B cell (primary cell): ENCODE data around the gene ODAD4. TPM values are rescaled to one million over a fixed set of nuclear protein-coding genes. Genes with fewer than 3 reads are reported as not detected.

Experiments used
- ATAC-seq: fragments of 200-7000 bp; cut with Tn5 transposase; one replicate; pipeline ENCODE4 v1.10.0; 2021; ENCODE audit warnings: low read depth, mild to moderate bottlenecking, moderate number of reproducible peaks, moderate library complexity
- CTCF ChIA-PET: fragments of 350-600 bp; sonication (Branson Sonifier 250); formaldehyde crosslinking; loops from one replicate; lab custom pipeline; 2021; ENCODE audit warnings: antibody characterized with exemption, inconsistent platforms; lab: Charles Lee
- POLR2A ChIA-PET: fragments of 350-600 bp; sonication (Branson Sonifier 250); formaldehyde crosslinking; loops from one replicate; lab custom pipeline; 2021; ENCODE audit warnings: antibody characterized with exemption; lab: Charles Lee
- DNase-seq: peaks from one replicate; pipeline ENCODE4 v3.0.0; 2013
- H2AFZ ChIP-seq: 2 replicates; pipeline ENCODE4 v1.6.1; 2012; ENCODE audit warnings: mild to moderate bottlenecking, low read depth, low read length; ENCODE audit not compliant: insufficient read depth, poor library complexity, severe bottlenecking
- H3K27ac ChIP-seq, 2 donors: 1 replicate in 1 of 2; 2 replicates in 1 of 2; pipeline ENCODE4 v1.5.1; 2012 to 2013; ENCODE audit warnings: low read length in 2 of 2, mild to moderate bottlenecking in 2 of 2, moderate library complexity in 1 of 2
- H3K27me3 ChIP-seq, 4 experiments: fragments of 200-600 bp in 1 of 4; sonication (generic) in 1 of 4; replicated peaks in 1 of 4; 1 replicate in 2 of 4; 2 replicates in 2 of 4; pipeline versions ENCODE4 v1.6.1 to v1.7.0; 2013 to 2016; ENCODE audit warnings: low read length in 3 of 4, mild to moderate bottlenecking in 2 of 4, mixed read lengths in 1 of 4, moderate library complexity in 1 of 4; ENCODE audit not compliant: insufficient read depth in 4 of 4, control insufficient read depth in 3 of 4; ENCODE audit errors: control extremely low read depth in 1 of 4
- H3K36me3 ChIP-seq, 2 experiments: replicated peaks in 1 of 2; 1 replicate in 1 of 2; 2 replicates in 1 of 2; pipeline versions ENCODE4 v1.6.1 to v1.7.1; 2013; ENCODE audit warnings: low read length in 1 of 2; ENCODE audit not compliant: insufficient read depth in 2 of 2, control insufficient read depth in 1 of 2; ENCODE audit errors: control extremely low read depth in 1 of 2, extremely low read depth in 1 of 2
- H3K4me1 ChIP-seq, 2 donors: fragments of 200-600 bp in 1 of 2; sonication (generic) in 1 of 2; 1 replicate in 1 of 2; 2 replicates in 1 of 2; pipeline versions ENCODE4 v1.5.1 to v1.6.1; 2013 to 2017; ENCODE audit warnings: low read length in 2 of 2; ENCODE audit not compliant: control insufficient read depth in 2 of 2, insufficient read depth in 2 of 2
- H3K4me2 ChIP-seq: replicated peaks from 2 replicates; pipeline ENCODE3; 2012; ENCODE audit warnings: mild to moderate bottlenecking, low read depth, low read length; ENCODE audit not compliant: poor library complexity, severe bottlenecking
- H3K4me3 ChIP-seq, 5 experiments: fragments of 200-600 bp in 1 of 5; sonication (generic) in 1 of 5; 1 replicate in 3 of 5; 2 replicates in 2 of 5; pipeline versions ENCODE4 v1.5.1 to v1.7.0; 2011 to 2016; ENCODE audit warnings: low read length in 4 of 5, mild to moderate bottlenecking in 4 of 5, low read depth in 2 of 5, control low read depth in 1 of 5, moderate library complexity in 1 of 5; ENCODE audit not compliant: insufficient read depth in 1 of 5; ENCODE audit errors: control extremely low read depth in 1 of 5, extremely low read depth in 1 of 5
- H3K79me2 ChIP-seq: fragments of 200-600 bp; sonication (generic); one replicate; pipeline ENCODE4 v1.6.0; 2016; ENCODE audit warnings: low read length; ENCODE audit not compliant: control insufficient read depth, insufficient read depth
- H3K9ac ChIP-seq: fragments of 200-600 bp; sonication (generic); 2 replicates; pipeline ENCODE4 v1.6.1; 2017; ENCODE audit warnings: mild to moderate bottlenecking, low read length, moderate library complexity
- H3K9me3 ChIP-seq, 3 donors: one replicate each; pipeline versions ENCODE4 v1.6.1 to v1.7.1; 2013; ENCODE audit warnings: low read length in 2 of 3; ENCODE audit not compliant: control insufficient read depth in 2 of 3, insufficient read depth in 1 of 3; ENCODE audit errors: control extremely low read depth in 1 of 3
- H4K20me1 ChIP-seq: 2 replicates; pipeline ENCODE4 v1.6.0; 2012; ENCODE audit warnings: mild to moderate bottlenecking, low read length; ENCODE audit not compliant: insufficient read depth, control insufficient read depth, poor library complexity, severe bottlenecking
- H3K27ac Mint-ChIP-seq: one replicate; pipeline ENCODE4 v1.8.0; 2021; ENCODE audit warnings: mixed read lengths
- H3K27me3 Mint-ChIP-seq: one replicate; pipeline ENCODE4 v1.8.0; 2021; ENCODE audit warnings: mixed read lengths
- H3K4me1 Mint-ChIP-seq: one replicate; pipeline ENCODE4 v1.8.0; 2021; ENCODE audit warnings: mixed read lengths
- H3K4me3 Mint-ChIP-seq: one replicate; pipeline ENCODE4 v1.8.0; 2021; ENCODE audit warnings: mixed read lengths
- H3K9me3 Mint-ChIP-seq: one replicate; pipeline ENCODE4 v1.8.0; 2022; ENCODE audit warnings: mixed read lengths; ENCODE audit not compliant: insufficient read depth
- EZH2 ChIP-seq: IDR thresholded peaks from 2 replicates; pipeline ENCODE4 v1.6.1; 2012; ENCODE audit warnings: borderline replicate concordance, low read depth, mild to moderate bottlenecking, moderate library complexity, low read length; ENCODE audit not compliant: insufficient read depth, poor library complexity, severe bottlenecking
- WGBS: methylation state at CpG from one replicate; pipeline ENCODE4 v1.1.5; 2013; ENCODE audit warnings: missing lambda C conversion rate; ENCODE audit not compliant: insufficient coverage; 5-methylcytosine and 5-hydroxymethylcytosine counted together
- intact Hi-C: fragments of 100-400 bp; cut with micrococcal nuclease; formaldehyde crosslinking; loops from one replicate; pipeline ENCODE4 v1.10.0; 2022
- polyA plus RNA-seq: library from polyadenylated mRNA; depleted of rRNA; stranded (reverse); fragments of >200 nt; gene quantifications from 2 replicates; pipeline ENCODE4 v1.2.3, GENCODE V29; 2012
- total RNA-seq, 2 donors: library from RNA; stranded (reverse); fragments of 120-200 nt in 1 of 2; gene quantifications; 1 replicate in 1 of 2; 2 replicates in 1 of 2; pipeline versions ENCODE4 v1.2.3 to v1.2.4, GENCODE V29; 2013 to 2022
- TF ChIP-seq, protein P1 (sequence below): fragments of 200-600 bp; IDR thresholded peaks from one replicate; pipeline ENCODE4 v1.8.0; 2022; ENCODE audit warnings: antibody characterized with exemption, mild to moderate bottlenecking

ODAD4 gene
- total and polyA plus RNA-seq, 2 donors (not counting 1 experiment from before 2014, with no cell fraction given) = 0.27 TPM; not detected in 1

DNA sequence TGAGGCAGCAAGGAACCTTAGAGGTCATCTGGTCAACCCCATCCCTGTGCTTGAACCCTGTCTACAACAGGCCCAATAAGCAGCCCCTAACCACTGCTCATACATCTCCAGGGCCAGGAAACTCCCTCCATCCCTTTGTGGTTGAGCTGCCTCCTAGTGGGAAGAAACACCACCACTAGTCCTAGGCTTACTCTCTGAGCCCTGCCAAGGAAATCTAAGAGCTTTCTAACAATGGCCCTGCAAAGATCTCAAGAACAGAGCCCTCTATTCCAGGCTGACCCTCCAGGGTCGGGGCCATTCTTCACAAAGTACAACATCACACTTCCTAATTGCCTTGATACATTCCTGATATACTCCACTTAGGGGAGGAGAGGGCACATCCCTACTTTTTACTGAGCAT is 17.5 kb upstream of the ODAD4 start:
- CTCF ChIA-PET = interaction anchor here (1.3 kb wide), 1 partner anchor 18 kb away, joined by 3 read pairs; the partner anchor contains the start of gene ODAD4
- intact Hi-C loops = no loop called here

DNA sequence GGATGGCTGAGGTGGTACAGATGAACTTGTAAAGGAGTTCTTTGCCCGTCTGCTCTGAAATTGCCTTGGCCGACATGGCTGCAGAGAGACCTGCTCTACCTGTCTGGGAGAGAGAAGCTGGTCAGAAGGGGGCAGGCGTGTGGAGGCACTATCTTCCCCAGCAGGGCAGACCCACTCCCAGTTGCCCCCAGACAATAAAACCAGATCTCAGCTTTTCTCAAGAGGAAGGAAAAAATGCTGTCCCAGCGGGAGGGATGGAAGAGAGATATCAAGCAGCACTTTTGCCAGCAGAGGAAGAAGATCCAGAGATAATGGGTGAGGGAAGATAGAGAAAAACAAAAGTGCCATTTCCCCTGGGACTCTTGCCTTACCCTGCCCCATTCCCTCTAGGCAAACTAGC is 16.6 kb upstream of the ODAD4 start:
- Histone ChIP-seq H3K36me3 (peaks cover 4 to 45% of the 10 kb centered on the region in 2 experiments), H4K20me1 (peaks cover 74% of the 10 kb centered on the region), H3K27me3 (no peaks in the 10 kb centered on the region), H3K4me1 (peaks cover 10 to 15% of the 10 kb centered on the region in 2 donors), H3K79me2 (peaks cover 75% of the 10 kb centered on the region), H2AFZ (no peak overlapping the region), H3K4me2 (no peak overlapping the region), H3K27ac (no peak overlapping the region), H3K9me3 (no peaks in the 10 kb centered on the region), H3K9ac (no peak overlapping the region), H3K4me3 (no peak overlapping the region)
- no peak overlapping the region for H3K27ac Mint-ChIP-seq
- ChIA-PET CTCF (no interaction called here), POLR2A (interaction anchor here (0.6 kb wide), 1 partner anchor 20 kb away, joined by 7 read pairs; no protein-coding TSS in a partner anchor)
- H3K4me1 Mint-ChIP-seq = peaks cover 31% of the 10 kb centered on the region
- no peak for ATAC-seq
- DNase-seq = no peak
- no peak overlapping the region for H3K4me3 Mint-ChIP-seq
- no peaks in the 10 kb centered on the region for H3K27me3 Mint-ChIP-seq
- no peaks in the 10 kb centered on the region for H3K9me3 Mint-ChIP-seq
- WGBS = 100% methylated on average over 1 of the region's 4 CpGs
- TF ChIP-seq, protein P1, sequence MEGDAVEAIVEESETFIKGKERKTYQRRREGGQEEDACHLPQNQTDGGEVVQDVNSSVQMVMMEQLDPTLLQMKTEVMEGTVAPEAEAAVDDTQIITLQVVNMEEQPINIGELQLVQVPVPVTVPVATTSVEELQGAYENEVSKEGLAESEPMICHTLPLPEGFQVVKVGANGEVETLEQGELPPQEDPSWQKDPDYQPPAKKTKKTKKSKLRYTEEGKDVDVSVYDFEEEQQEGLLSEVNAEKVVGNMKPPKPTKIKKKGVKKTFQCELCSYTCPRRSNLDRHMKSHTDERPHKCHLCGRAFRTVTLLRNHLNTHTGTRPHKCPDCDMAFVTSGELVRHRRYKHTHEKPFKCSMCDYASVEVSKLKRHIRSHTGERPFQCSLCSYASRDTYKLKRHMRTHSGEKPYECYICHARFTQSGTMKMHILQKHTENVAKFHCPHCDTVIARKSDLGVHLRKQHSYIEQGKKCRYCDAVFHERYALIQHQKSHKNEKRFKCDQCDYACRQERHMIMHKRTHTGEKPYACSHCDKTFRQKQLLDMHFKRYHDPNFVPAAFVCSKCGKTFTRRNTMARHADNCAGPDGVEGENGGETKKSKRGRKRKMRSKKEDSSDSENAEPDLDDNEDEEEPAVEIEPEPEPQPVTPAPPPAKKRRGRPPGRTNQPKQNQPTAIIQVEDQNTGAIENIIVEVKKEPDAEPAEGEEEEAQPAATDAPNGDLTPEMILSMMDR = no peak
- no peak for TF ChIP-seq EZH2
- intact Hi-C loops = no loop called here

More for the DNA sequence above, 17.5 kb upstream of the ODAD4 start:
- ATAC-seq (no peak), DNase-seq (no peak)
- H3K9me3 ChIP-seq = no peaks in the 10 kb centered on the region
- no peaks in the 10 kb centered on the region for H3K27me3 ChIP-seq
- H3K4me1 ChIP-seq = peaks cover 10 to 12% of the 10 kb centered on the region in 2 donors
- H3K9ac ChIP-seq = no peak overlapping the region
- no peak overlapping the region for H2AFZ ChIP-seq
- no peak overlapping the region for H3K27ac ChIP-seq
- peaks cover 70% of the 10 kb centered on the region for H3K79me2 ChIP-seq
- peaks cover 4 to 52% of the 10 kb centered on the region in 2 experiments for H3K36me3 ChIP-seq
- Mint-ChIP-seq H3K4me3 (no peak overlapping the region), H3K27me3 (no peaks in the 10 kb centered on the region), H3K27ac (no peak overlapping the region), H3K4me1 (peaks cover 31% of the 10 kb centered on the region), H3K9me3 (no peaks in the 10 kb centered on the region)
- no peak overlapping the region for H3K4me2 ChIP-seq
- POLR2A ChIA-PET = no interaction called here
- peaks cover 74% of the 10 kb centered on the region for H4K20me1 ChIP-seq
- TF ChIP-seq EZH2 = no peak
- TF ChIP-seq, protein P1 = no peak
- no CpG with 5 or more reads among the region's 1 CpG for WGBS
- no peak overlapping the region for H3K4me3 ChIP-seq
